HL-60 (cell line): ENCODE data around the gene NAA60.

Experiments used
- DNase-seq, 2 experiments: peaks; one replicate each; pipeline ENCODE4 v3.0.0-alpha.2; 2010 to 2020; ENCODE audit warnings: low read depth in 1 of 2, low spot score in 1 of 2
- H3K27ac ChIP-seq: fragments of 250-450 bp; sonication (Bioruptor Pico); replicated peaks from 2 replicates; pipeline ENCODE4 v1.5.1; 2020; ENCODE audit warnings: mild to moderate bottlenecking, moderate library complexity
- H3K27me3 ChIP-seq: fragments of 250-450 bp; sonication (Bioruptor Pico); 2 replicates; pipeline ENCODE4 v1.5.1; 2021; ENCODE audit warnings: mild to moderate bottlenecking, moderate library complexity; ENCODE audit not compliant: insufficient read depth, poor library complexity, severe bottlenecking
- H3K4me3 ChIP-seq: replicated peaks from 2 replicates; pipeline ENCODE4 v1.5.1; 2011; ENCODE audit warnings: mild to moderate bottlenecking, control low read depth, low read length; ENCODE audit not compliant: insufficient read depth
- GABPA ChIP-seq: IDR thresholded peaks from 2 replicates; pipeline ENCODE4 v1.6.1; 2012; ENCODE audit warnings: low read depth
- POLR2AphosphoS5 ChIP-seq: IDR thresholded peaks from 2 replicates; pipeline ENCODE4 v1.6.1; 2012; ENCODE audit warnings: low read depth
- SPI1 ChIP-seq: IDR thresholded peaks from 2 replicates; pipeline ENCODE4 v1.6.1; 2012; ENCODE audit warnings: low read depth, mild to moderate bottlenecking, borderline replicate concordance
- TF ChIP-seq, protein P1 (sequence below): IDR thresholded peaks from 2 replicates; pipeline ENCODE4 v1.6.1; 2012; ENCODE audit warnings: low read depth; ENCODE audit not compliant: insufficient replicate concordance
- TF ChIP-seq, protein P2 (sequence below): IDR thresholded peaks from one replicate; pipeline ENCODE4 v1.5.1; 2011; ENCODE audit warnings: low read length, control low read depth, inconsistent platforms; ENCODE audit not compliant: insufficient read depth

NAA60 gene

DNA sequence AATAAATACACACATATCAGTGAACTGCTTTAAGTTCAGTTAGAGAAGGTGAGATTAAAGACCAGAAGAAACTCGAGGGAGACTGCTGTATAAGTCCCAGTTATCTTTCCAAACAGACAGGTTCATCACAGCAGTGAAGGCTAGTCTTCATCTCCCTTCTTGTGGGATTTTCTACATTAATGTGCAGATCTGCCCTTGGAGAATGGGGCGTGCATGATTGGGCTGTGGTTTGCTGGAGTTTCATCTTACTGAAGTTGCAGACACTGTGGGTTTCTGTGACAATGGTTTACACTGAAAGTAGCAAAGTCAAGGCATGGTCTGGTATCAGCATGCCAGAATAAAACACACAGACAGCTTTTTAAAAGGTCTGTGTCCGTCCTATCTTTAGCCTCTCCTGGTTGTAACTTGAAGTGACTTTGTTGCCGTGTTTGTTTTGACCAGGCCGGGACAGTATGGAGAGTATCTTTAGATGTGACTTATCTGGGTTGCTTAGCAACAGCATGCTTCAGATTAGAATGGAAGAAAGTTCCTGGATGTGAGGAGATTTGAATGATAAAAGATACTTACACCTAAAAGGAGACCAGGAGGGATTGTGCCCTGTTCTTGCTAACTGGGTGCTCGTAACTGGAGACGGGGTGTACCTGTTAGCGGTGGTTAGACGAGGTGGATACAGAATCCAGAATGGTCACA, 16.1 kb downstream of the NAA60 start:
- no peak for TF ChIP-seq POLR2AphosphoS5
- no peak for TF ChIP-seq SPI1
- TF ChIP-seq, protein P1, sequence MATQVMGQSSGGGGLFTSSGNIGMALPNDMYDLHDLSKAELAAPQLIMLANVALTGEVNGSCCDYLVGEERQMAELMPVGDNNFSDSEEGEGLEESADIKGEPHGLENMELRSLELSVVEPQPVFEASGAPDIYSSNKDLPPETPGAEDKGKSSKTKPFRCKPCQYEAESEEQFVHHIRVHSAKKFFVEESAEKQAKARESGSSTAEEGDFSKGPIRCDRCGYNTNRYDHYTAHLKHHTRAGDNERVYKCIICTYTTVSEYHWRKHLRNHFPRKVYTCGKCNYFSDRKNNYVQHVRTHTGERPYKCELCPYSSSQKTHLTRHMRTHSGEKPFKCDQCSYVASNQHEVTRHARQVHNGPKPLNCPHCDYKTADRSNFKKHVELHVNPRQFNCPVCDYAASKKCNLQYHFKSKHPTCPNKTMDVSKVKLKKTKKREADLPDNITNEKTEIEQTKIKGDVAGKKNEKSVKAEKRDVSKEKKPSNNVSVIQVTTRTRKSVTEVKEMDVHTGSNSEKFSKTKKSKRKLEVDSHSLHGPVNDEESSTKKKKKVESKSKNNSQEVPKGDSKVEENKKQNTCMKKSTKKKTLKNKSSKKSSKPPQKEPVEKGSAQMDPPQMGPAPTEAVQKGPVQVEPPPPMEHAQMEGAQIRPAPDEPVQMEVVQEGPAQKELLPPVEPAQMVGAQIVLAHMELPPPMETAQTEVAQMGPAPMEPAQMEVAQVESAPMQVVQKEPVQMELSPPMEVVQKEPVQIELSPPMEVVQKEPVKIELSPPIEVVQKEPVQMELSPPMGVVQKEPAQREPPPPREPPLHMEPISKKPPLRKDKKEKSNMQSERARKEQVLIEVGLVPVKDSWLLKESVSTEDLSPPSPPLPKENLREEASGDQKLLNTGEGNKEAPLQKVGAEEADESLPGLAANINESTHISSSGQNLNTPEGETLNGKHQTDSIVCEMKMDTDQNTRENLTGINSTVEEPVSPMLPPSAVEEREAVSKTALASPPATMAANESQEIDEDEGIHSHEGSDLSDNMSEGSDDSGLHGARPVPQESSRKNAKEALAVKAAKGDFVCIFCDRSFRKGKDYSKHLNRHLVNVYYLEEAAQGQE = no peak
- TF ChIP-seq, protein P2, sequence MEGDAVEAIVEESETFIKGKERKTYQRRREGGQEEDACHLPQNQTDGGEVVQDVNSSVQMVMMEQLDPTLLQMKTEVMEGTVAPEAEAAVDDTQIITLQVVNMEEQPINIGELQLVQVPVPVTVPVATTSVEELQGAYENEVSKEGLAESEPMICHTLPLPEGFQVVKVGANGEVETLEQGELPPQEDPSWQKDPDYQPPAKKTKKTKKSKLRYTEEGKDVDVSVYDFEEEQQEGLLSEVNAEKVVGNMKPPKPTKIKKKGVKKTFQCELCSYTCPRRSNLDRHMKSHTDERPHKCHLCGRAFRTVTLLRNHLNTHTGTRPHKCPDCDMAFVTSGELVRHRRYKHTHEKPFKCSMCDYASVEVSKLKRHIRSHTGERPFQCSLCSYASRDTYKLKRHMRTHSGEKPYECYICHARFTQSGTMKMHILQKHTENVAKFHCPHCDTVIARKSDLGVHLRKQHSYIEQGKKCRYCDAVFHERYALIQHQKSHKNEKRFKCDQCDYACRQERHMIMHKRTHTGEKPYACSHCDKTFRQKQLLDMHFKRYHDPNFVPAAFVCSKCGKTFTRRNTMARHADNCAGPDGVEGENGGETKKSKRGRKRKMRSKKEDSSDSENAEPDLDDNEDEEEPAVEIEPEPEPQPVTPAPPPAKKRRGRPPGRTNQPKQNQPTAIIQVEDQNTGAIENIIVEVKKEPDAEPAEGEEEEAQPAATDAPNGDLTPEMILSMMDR = no peak
- no peak for TF ChIP-seq GABPA
- no peak overlapping the region for H3K4me3 ChIP-seq
- H3K27ac ChIP-seq = no peak overlapping the region
- DNase-seq = no peak
- no peaks in the 10 kb centered on the region for H3K27me3 ChIP-seq

DNA sequence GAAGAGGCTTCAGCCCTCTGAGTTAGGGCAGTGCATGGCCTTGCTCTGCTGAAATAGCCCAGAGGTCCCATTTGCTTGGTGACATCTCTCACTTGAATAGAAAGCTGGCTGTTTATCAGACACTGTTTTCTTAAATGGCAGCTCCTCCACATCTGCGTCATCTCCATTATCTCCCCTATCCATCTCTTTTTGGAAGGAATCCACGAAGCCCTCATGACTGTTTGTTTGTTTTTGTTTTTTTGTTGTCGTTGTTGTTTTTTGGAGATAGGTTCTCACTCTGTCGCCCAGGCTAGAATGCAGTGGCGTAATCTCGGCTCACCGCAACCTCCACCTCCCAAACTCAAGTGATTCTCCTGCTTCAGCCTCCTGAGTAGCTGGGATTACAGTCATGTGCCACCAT, 16.6 kb downstream of the NAA60 start:
- H3K27ac ChIP-seq = no peak overlapping the region
- H3K27me3 ChIP-seq = no peaks in the 10 kb centered on the region
- no peak overlapping the region for H3K4me3 ChIP-seq
- no peak for DNase-seq
- TF ChIP-seq SPI1 (no peak), POLR2AphosphoS5 (no peak), GABPA (no peak)
- TF ChIP-seq, protein P1 = no peak
- TF ChIP-seq, protein P2 = no peak

- H3K27ac ChIP-seq = no peak overlapping the region
- H3K4me3 ChIP-seq = no peak overlapping the region
- DNase-seq = no peak
- no peaks in the 10 kb centered on the region for H3K27me3 ChIP-seq
- no peak for TF ChIP-seq POLR2AphosphoS5
- TF ChIP-seq SPI1 = no peak
- TF ChIP-seq, protein P2 = no peak
- TF ChIP-seq GABPA = no peak
- TF ChIP-seq, protein P1 = no peak
These were observed 17.1 kb downstream of the NAA60 start for GRCh38 chr16:3460585-3460984.
